Smooth muscle cell (in vitro differentiated cells): ENCODE measurements around the gene FRMPD1. TPM values are rescaled to one million over a fixed set of nuclear protein-coding genes. Genes with fewer than 3 reads are reported as not detected.
"Not testable (repeated sequence)": the region's sequence is repeated elsewhere in the genome, so short reads cannot be mapped to it uniquely, and the experiment has no call there.

ENCODE experiments used
- DNase-seq: peaks from one replicate; lab custom pipeline; 2025; ENCODE audit not compliant: unreplicated experiment; lab: John Stamatoyannopoulos, UW
- H2AFZ ChIP-seq: fragments of 200-600 bp; sonication (generic); 2 replicates; pipeline ENCODE4 v1.6.0; 2016; ENCODE audit warnings: antibody characterized with exemption, low read depth, mild to moderate bottlenecking
- H3F3A ChIP-seq: fragments of 200-600 bp; sonication (generic); 2 replicates; pipeline ENCODE4 v1.6.0; 2017; ENCODE audit warnings: antibody characterized with exemption, low read depth
- H3K27ac ChIP-seq: fragments of 200-600 bp; sonication (generic); 2 replicates; pipeline ENCODE4 v1.5.1; 2016; ENCODE audit warnings: low read depth, mild to moderate bottlenecking
- H3K27me3 ChIP-seq: fragments of 200-600 bp; sonication (generic); 2 replicates; pipeline ENCODE4 v1.6.1; 2016; ENCODE audit warnings: low read depth, mild to moderate bottlenecking
- H3K36me3 ChIP-seq: fragments of 200-600 bp; sonication (generic); 2 replicates; pipeline ENCODE4 v1.5.1; 2016; ENCODE audit warnings: low read depth
- H3K4me1 ChIP-seq: fragments of 200-600 bp; sonication (generic); 2 replicates; pipeline ENCODE4 v1.5.1; 2016; ENCODE audit warnings: low read depth
- H3K4me2 ChIP-seq: fragments of 200-600 bp; sonication (generic); 2 replicates; pipeline ENCODE4 v1.6.0; 2016; ENCODE audit warnings: mild to moderate bottlenecking
- H3K4me3 ChIP-seq: fragments of 200-600 bp; sonication (generic); 2 replicates; pipeline ENCODE4 v1.5.1; 2016; ENCODE audit warnings: mild to moderate bottlenecking
- H3K79me2 ChIP-seq: fragments of 200-600 bp; sonication (generic); 2 replicates; pipeline ENCODE4 v1.6.0; 2016; ENCODE audit warnings: low read depth, mild to moderate bottlenecking
- H3K9ac ChIP-seq: fragments of 200-600 bp; sonication (generic); 2 replicates; pipeline ENCODE4 v1.6.0; 2016; ENCODE audit warnings: low read depth
- H3K9me3 ChIP-seq: fragments of 200-600 bp; sonication (generic); replicated peaks from 2 replicates; pipeline ENCODE4 v1.5.1; 2016; ENCODE audit warnings: low read depth
- H4K20me1 ChIP-seq: fragments of 200-600 bp; sonication (generic); 2 replicates; pipeline ENCODE4 v1.6.0; 2016; ENCODE audit warnings: low read depth
- CTCF ChIP-seq: fragments of 200-600 bp; sonication (generic); IDR thresholded peaks from 2 replicates; pipeline ENCODE4 v1.5.1; 2017; ENCODE audit warnings: borderline replicate concordance, mild to moderate bottlenecking, antibody characterized with exemption; ENCODE audit not compliant: insufficient read depth, poor library complexity, severe bottlenecking
- WGBS: methylation state at CpG from one replicate; pipeline ENCODE4 v1.1.7; 2016; ENCODE audit warnings: low lambda C conversion rate; 5-methylcytosine and 5-hydroxymethylcytosine counted together
- polyA plus RNA-seq: library from polyadenylated mRNA; unstranded; fragments of >200 nt; fragmentation: Nextera tagmentation; extraction: Ambion mirVana; gene quantifications from 2 replicates; pipeline ENCODE4 v1.2.1, GENCODE V29; 2016
- total RNA-seq: library from RNA; depleted of rRNA; stranded (reverse); fragments of >200 nt; gene quantifications from 2 replicates; pipeline ENCODE4 v1.2.3, GENCODE V29; 2014

The FRMPD1 gene
- total RNA-seq (0.22 TPM in 1 of 2 replicates, not detected in the other), polyA plus RNA-seq (not detected in 2 replicates)

DNA sequence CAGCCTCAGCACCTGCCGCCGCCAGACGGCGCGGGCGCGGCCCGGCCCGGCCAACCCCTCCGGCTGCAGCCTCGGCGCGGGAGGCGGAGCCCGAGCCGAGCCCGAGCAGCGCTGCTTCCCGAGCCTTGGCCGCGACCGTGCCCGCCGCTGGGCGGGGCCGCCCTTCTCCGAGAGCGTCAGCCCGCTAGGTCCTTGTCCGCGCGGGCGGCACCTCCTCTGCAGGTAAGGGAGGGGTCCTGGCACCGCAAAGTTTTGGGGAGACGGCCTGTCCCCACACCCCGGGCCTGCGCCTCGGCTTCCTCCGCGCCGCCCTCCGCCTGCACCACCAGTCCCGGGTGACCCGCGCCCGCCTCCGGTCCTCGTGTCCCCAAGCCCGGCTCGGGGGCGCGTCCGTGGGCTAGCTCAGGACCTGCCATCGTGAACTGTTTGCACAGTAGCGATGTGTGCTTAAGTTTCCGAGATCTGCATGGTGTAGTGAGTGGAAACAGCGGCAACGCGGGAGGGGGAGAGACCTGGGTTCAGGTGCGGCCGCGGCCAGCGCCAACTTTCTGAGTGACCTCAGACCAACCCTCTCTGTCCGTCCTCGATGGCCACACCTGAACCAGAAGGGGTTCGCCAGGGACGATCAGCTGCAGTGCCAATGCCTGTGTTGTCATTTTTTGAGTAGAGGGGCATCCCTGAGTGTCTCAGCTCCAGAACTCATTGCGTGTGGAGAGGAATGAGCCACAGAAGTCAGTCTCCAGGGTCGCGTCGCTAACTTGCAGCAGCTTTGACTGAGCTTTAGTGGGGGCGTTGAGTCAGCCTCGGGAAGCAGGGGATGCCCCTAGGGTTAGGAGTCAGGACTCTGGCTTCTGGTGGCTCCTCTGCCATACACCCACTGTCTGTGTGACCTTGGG lies at the start of gene FRMPD1:
Gene FRMPD1, plus strand, starts transcription at position 82 of the 896 bp plus-strand sequence. CDS start 41,688 bp downstream, outside the sequence.
- no peak within 1 kb of the TSS for H3K9ac ChIP-seq
- peaks cover 7% of the 10 kb centered on the region for H3K4me1 ChIP-seq
- H2AFZ ChIP-seq = peak within 1 kb of the TSS; percentile 89
- H3K27me3 ChIP-seq = peaks cover 92% of the 10 kb centered on the region
- no peaks in the 10 kb centered on the region for H3F3A ChIP-seq
- no peak within 1 kb of the TSS for H3K27ac ChIP-seq
- peak within 1 kb of the TSS; percentile 93 for H3K4me2 ChIP-seq
- no peaks in the 10 kb centered on the region for H3K79me2 ChIP-seq
- no peaks in the 10 kb centered on the region for H3K9me3 ChIP-seq
- 4% methylated on average over 64 of the region's 73 CpGs for WGBS
- TF ChIP-seq CTCF = no peak
- peak within 1 kb of the TSS; percentile 60 for H3K4me3 ChIP-seq
- peak; percentile 12 for DNase-seq
- H4K20me1 ChIP-seq = no peaks in the 10 kb centered on the region
- no peaks in the 10 kb centered on the region for H3K36me3 ChIP-seq

- not testable (repeated sequence) for H3K4me1 ChIP-seq, H4K20me1 ChIP-seq, H3K9me3 ChIP-seq, H3K4me3 ChIP-seq, H3K79me2 ChIP-seq, H3F3A ChIP-seq, DNase-seq, H3K27ac ChIP-seq, H3K36me3 ChIP-seq, H3K4me2 ChIP-seq, H3K9ac ChIP-seq, H2AFZ ChIP-seq
- WGBS = 94% methylated on average over 4 of the region's 4 CpGs
- H3K27me3 ChIP-seq = peaks cover 24% of the 10 kb centered on the region
Observed at GRCh38 chr9:37602061-37602460, 48.7 kb upstream of the FRMPD1 start.

- no peaks in the 10 kb centered on the region for H3F3A ChIP-seq
- H3K27ac ChIP-seq = no peak overlapping the region
- no peak overlapping the region for H3K4me3 ChIP-seq
- no peaks in the 10 kb centered on the region for H3K79me2 ChIP-seq
- no peaks in the 10 kb centered on the region for H3K36me3 ChIP-seq
- peaks cover 26% of the 10 kb centered on the region for H3K27me3 ChIP-seq
- H3K4me2 ChIP-seq = no peak overlapping the region
- no peak overlapping the region for H3K9ac ChIP-seq
- no peaks in the 10 kb centered on the region for H4K20me1 ChIP-seq
- no peaks in the 10 kb centered on the region for H3K4me1 ChIP-seq
- DNase-seq = no peak
- H3K9me3 ChIP-seq = no peaks in the 10 kb centered on the region
- WGBS = 91% methylated on average over 5 of the region's 5 CpGs
- H2AFZ ChIP-seq = no peak overlapping the region
- TF ChIP-seq CTCF = no peak
Observed at GRCh38 chr9:37602817-37603216, 47.9 kb upstream of the FRMPD1 start.

GRCh38 chr9:37604296-37604695 lies 46.5 kb upstream of the FRMPD1 start:
- no peak for TF ChIP-seq CTCF
- no peaks in the 10 kb centered on the region for H3K36me3 ChIP-seq
- no peaks in the 10 kb centered on the region for H4K20me1 ChIP-seq
- H3K9me3 ChIP-seq = no peaks in the 10 kb centered on the region
- H3K9ac ChIP-seq = no peak overlapping the region
- no peak for DNase-seq
- peaks cover 26% of the 10 kb centered on the region for H3K27me3 ChIP-seq
- WGBS = 76% methylated on average over 1 of the region's 1 CpG
- no peak overlapping the region for H3K27ac ChIP-seq
- H3K4me1 ChIP-seq = no peaks in the 10 kb centered on the region
- H3K79me2 ChIP-seq = no peaks in the 10 kb centered on the region
- H3K4me2 ChIP-seq = no peak overlapping the region
- H3F3A ChIP-seq = no peaks in the 10 kb centered on the region
- no peak overlapping the region for H3K4me3 ChIP-seq
- H2AFZ ChIP-seq = no peak overlapping the region
